Measurements from ENCODE around the gene TLE3. TPM values are rescaled to one million over a fixed set of nuclear protein-coding genes. Genes with fewer than 3 reads are reported as not detected.

TLE3 gene
- 30.4 to 36.4 TPM (median 34.4 TPM) in 5 replicates for total RNA-seq (2022; extraction: Qiagen RNA extraction)

DNA sequence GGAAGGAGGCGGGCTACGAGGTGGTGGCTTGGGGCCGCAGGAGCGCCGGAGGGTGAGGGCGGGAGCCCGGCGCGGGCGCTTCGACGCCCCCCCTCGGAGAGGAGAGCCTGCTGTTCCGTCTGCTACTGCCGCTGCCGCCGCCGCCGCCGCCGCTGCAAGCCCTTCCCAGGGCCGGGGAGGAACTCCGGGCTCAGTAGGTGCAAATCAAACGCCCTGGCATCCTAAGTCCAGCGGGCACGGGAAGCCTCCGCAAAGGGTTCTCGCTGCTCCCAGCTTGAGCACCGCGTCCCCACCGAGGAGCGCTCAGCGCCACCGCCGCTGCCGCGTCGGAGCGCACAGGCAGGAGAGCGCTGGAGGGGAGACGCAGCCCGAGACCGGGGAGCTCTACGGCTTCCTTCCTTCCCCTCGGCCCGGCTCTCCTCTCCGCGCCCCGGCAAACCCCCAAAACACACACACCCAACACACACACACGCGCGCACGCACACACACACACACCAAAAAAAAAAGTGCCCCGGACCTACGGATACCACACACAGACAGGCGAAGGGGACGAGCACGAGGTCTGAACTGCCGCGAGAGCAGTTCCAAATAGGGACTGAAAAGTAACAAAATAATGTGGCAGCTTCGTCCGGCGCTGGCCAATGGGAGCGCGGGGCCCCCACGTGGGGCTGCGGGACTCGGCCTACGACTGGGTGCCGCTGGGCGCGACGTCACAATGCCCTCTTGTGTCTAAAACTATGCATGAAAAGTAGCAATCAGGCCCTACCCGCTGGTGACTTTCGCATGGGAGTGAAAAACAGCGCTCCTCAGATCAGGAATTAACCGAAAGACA lies at the start of gene TLE3:
Gene TLE3, minus strand, starts transcription at position 597 of the 832 bp plus-strand sequence. CDS start 1,119 bp downstream, outside the sequence.

Measured in A549 treated with Hydrocortisone at 1 μM for 4 hours (cell line).